Activated CD4-positive, alpha-beta T cell treated with anti-CD3 and anti-CD28 coated beads for 36 hours (primary cell): Measurements from ENCODE around the gene HMGB3. TPM values are rescaled to one million over a fixed set of nuclear protein-coding genes. Genes with fewer than 3 reads are reported as not detected.
"Not testable (repeated sequence)": the region's sequence is repeated elsewhere in the genome, so short reads cannot be mapped to it uniquely, and the experiment has no call there.

Source experiments
- ATAC-seq: fragments of 200-7000 bp; cut with Tn5 transposase; one replicate; pipeline ENCODE4 v1.10.0; 2021; ENCODE audit warnings: mild to moderate bottlenecking, moderate library complexity
- CTCF ChIA-PET: fragments of 350-600 bp; sonication (Branson Sonifier 250); formaldehyde crosslinking; loops from one replicate; lab custom pipeline; 2021; ENCODE audit warnings: antibody characterized with exemption; lab: Charles Lee
- POLR2A ChIA-PET: fragments of 350-600 bp; sonication (Branson Sonifier 250); formaldehyde crosslinking; loops from one replicate; lab custom pipeline; 2021; ENCODE audit warnings: antibody characterized with exemption, inconsistent platforms; lab: Charles Lee
- DNase-seq: peaks from one replicate; pipeline ENCODE4 v3.0.0-alpha.2; 2020
- H3K27ac Mint-ChIP-seq: one replicate; pipeline ENCODE4 v1.8.0; 2021; ENCODE audit warnings: mixed read lengths
- H3K27me3 Mint-ChIP-seq: one replicate; pipeline ENCODE4 v1.8.0; 2021; ENCODE audit warnings: mixed read lengths
- H3K36me3 Mint-ChIP-seq: one replicate; pipeline ENCODE4 v1.8.0; 2021; ENCODE audit warnings: low read depth, mixed read lengths
- H3K4me1 Mint-ChIP-seq: one replicate; pipeline ENCODE4 v1.8.0; 2021; ENCODE audit warnings: mixed read lengths
- H3K4me3 Mint-ChIP-seq: one replicate; pipeline ENCODE4 v1.8.0; 2021; ENCODE audit warnings: mild to moderate bottlenecking, moderate library complexity, mixed read lengths
- H3K9me3 Mint-ChIP-seq: one replicate; pipeline ENCODE4 v1.8.0; 2021; ENCODE audit warnings: low read depth, mixed read lengths
- intact Hi-C, 2 experiments: fragments of 100-400 bp; cut with DNase I in 1 of 2; cut with micrococcal nuclease in 1 of 2; formaldehyde crosslinking; loops; one replicate each; pipeline versions ENCODE4 v1.14.2 to v1.15.1; 2022 to 2024; cut with DNase I, micrococcal nuclease
- total RNA-seq, 2 experiments: library from RNA; stranded (reverse); gene quantifications; one replicate each; pipeline ENCODE4 v1.2.3, GENCODE V29; 2021

HMGB3 gene
- total RNA-seq, 2 experiments from 2014 or later = 26.5 to 29.3 TPM

- H3K4me3 Mint-ChIP-seq = no peak overlapping the region
- intact Hi-C loops = no loop called here
- CTCF ChIA-PET = no interaction called here
- no peaks in the 10 kb centered on the region for H3K36me3 Mint-ChIP-seq
- H3K27ac Mint-ChIP-seq = no peak overlapping the region
- no peaks in the 10 kb centered on the region for H3K9me3 Mint-ChIP-seq
- DNase-seq = no peak
- POLR2A ChIA-PET = no interaction called here
- H3K4me1 Mint-ChIP-seq = no peaks in the 10 kb centered on the region
- ATAC-seq = no peak
- peaks cover 2% of the 10 kb centered on the region for H3K27me3 Mint-ChIP-seq
Observed at GRCh38 chrX:150958177-150958576, 25.0 kb upstream of the HMGB3 start.

DNA sequence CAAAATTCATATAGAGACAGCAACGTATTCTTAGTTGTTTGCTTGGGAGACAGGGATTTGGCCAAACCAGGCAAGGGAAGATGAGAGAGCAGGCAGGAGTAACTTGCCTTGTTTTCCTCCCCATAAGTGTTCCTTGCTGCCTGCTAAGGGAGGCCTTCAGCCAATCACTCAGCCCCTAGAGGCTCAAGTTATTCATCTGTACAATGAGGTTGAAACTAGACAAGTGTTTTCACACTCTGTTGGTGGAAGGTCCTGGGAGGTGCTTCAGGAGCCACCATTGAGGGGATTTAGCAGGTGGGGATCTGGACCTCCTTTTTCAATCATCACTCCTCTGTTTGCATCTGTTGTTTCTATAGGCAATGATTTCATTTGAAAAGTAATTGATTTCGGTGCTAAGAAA is 23.6 kb upstream of the HMGB3 start:
- Mint-ChIP-seq H3K4me1 (no peaks in the 10 kb centered on the region), H3K9me3 (no peaks in the 10 kb centered on the region), H3K27ac (no peak overlapping the region), H3K4me3 (no peak overlapping the region), H3K27me3 (peaks cover 2% of the 10 kb centered on the region), H3K36me3 (no peaks in the 10 kb centered on the region)
- POLR2A ChIA-PET = no interaction called here
- intact Hi-C loops = no loop called here
- no peak for DNase-seq
- CTCF ChIA-PET = no interaction called here
- no peak for ATAC-seq

DNA sequence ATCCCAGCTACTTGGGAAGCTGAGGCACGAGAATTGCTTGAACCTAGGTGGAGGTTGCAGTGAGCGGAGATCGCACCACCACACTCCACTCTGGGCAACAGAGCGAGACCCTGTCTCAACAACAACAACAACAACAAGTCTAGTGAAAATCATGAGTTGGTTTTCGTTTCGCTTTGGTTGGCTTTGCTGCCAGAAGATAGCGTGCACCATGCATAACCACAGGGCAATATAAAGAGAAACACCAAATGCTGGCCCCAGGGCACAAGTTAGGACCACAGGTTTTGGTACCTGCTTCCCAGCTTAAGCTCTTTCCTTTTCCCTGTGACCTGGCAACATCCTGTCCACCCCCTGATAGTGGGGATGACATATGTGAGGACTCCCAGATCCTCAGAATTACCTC is 21.5 kb upstream of the HMGB3 start:
- Mint-ChIP-seq H3K36me3 (no peaks in the 10 kb centered on the region), H3K4me3 (no peak overlapping the region), H3K4me1 (no peaks in the 10 kb centered on the region), H3K9me3 (no peaks in the 10 kb centered on the region), H3K27ac (no peak overlapping the region), H3K27me3 (peaks cover 2% of the 10 kb centered on the region)
- ChIA-PET POLR2A (no interaction called here), CTCF (interaction anchor here (0.7 kb wide), 1 partner anchor 112 kb away, joined by 4 read pairs; no protein-coding TSS in a partner anchor)
- no peak for ATAC-seq
- intact Hi-C loops = no loop called here
- DNase-seq = no peak

DNA sequence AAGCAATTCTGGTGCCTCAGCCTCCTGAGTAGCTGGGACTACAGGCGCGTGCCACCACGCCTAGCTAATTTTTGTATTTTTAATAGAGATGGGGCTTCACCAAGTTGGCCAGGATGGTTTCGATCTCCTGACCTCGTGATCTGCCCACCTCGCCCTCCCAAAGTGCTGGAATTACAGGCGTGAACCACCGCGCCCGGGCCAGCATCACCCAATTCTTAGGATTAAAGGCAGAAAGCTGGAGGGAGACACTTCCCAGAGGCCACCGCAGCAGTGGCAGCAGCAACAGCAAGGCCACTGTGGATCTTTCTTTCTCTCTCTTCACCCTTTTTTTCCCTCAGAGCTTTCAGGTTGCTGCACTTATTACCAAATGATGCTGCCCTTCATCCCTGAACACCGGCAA is 18.7 kb upstream of the HMGB3 start:
- H3K9me3 Mint-ChIP-seq, POLR2A ChIA-PET, intact Hi-C loops, H3K4me3 Mint-ChIP-seq, DNase-seq, H3K36me3 Mint-ChIP-seq, H3K27ac Mint-ChIP-seq, H3K4me1 Mint-ChIP-seq, ATAC-seq, H3K27me3 Mint-ChIP-seq: not testable (repeated sequence)
- CTCF ChIA-PET = interaction anchor here (0.8 kb wide), 1 partner anchor 37 kb away, joined by 3 read pairs; no protein-coding TSS in a partner anchor

DNA sequence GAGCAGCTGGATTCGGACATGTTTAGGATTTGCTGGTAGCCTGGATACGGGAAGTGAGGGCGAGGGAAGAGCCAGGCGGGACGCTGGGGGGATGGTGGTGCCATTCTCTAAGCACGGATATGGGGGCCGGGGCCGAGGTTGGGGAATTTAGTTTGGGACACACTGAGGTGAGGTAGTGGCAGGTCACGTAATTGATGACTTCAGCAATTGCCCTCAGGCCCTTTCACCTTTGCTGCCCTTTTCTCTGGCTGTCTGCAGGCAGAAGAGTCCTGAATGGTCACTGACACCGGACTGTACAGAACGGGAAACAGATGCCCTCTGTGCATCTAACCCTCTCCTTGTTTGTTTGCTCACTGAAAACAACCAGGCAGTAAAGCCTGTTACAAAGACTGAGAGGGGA is 16.9 kb upstream of the HMGB3 start:
- Mint-ChIP-seq H3K4me1 (no peaks in the 10 kb centered on the region), H3K36me3 (no peaks in the 10 kb centered on the region), H3K9me3 (no peaks in the 10 kb centered on the region), H3K27me3 (no peaks in the 10 kb centered on the region), H3K27ac (no peak overlapping the region), H3K4me3 (no peak overlapping the region)
- CTCF ChIA-PET = no interaction called here
- intact Hi-C loops = no loop called here
- no peak for ATAC-seq
- POLR2A ChIA-PET = no interaction called here
- DNase-seq = no peak

DNA sequence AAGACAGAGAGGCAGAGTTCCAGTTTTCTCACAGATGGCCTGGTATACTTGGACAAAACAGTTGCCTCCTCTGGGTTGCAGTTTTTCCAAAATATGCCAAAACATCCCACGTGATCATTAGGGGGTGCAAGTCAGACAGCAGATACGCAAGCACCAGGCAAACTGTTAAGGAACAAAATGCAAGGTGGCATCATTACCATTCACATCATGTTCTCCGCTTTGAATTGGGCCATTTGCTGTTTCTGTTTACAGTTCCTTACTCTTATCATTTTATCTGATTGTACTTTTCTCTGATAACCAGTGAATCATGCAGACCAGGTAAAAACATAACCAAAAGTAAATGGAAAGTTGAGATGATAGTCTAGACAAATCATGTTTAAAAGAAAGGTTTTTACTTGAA is 16.4 kb upstream of the HMGB3 start:
- no peaks in the 10 kb centered on the region for H3K36me3 Mint-ChIP-seq
- no peak for ATAC-seq
- no peaks in the 10 kb centered on the region for H3K9me3 Mint-ChIP-seq
- H3K27me3 Mint-ChIP-seq = no peaks in the 10 kb centered on the region
- no peak overlapping the region for H3K4me3 Mint-ChIP-seq
- H3K4me1 Mint-ChIP-seq = no peaks in the 10 kb centered on the region
- POLR2A ChIA-PET = no interaction called here
- CTCF ChIA-PET = no interaction called here
- intact Hi-C loops = no loop called here
- no peak overlapping the region for H3K27ac Mint-ChIP-seq
- no peak for DNase-seq

- Mint-ChIP-seq H3K36me3 (no peaks in the 10 kb centered on the region), H3K27me3 (no peaks in the 10 kb centered on the region), H3K27ac (no peak overlapping the region), H3K9me3 (no peaks in the 10 kb centered on the region), H3K4me1 (no peaks in the 10 kb centered on the region), H3K4me3 (no peak overlapping the region)
- no peak for DNase-seq
- POLR2A ChIA-PET = interaction anchor here (0.5 to 0.6 kb wide), 2 partner anchors 20 to 109 kb away, joined by 3 to 4 read pairs; no protein-coding TSS in a partner anchor
- CTCF ChIA-PET = no interaction called here
- intact Hi-C loops = no loop called here
- no peak for ATAC-seq
Observed at GRCh38 chrX:150967786-150968185, 15.3 kb upstream of the HMGB3 start.

DNA sequence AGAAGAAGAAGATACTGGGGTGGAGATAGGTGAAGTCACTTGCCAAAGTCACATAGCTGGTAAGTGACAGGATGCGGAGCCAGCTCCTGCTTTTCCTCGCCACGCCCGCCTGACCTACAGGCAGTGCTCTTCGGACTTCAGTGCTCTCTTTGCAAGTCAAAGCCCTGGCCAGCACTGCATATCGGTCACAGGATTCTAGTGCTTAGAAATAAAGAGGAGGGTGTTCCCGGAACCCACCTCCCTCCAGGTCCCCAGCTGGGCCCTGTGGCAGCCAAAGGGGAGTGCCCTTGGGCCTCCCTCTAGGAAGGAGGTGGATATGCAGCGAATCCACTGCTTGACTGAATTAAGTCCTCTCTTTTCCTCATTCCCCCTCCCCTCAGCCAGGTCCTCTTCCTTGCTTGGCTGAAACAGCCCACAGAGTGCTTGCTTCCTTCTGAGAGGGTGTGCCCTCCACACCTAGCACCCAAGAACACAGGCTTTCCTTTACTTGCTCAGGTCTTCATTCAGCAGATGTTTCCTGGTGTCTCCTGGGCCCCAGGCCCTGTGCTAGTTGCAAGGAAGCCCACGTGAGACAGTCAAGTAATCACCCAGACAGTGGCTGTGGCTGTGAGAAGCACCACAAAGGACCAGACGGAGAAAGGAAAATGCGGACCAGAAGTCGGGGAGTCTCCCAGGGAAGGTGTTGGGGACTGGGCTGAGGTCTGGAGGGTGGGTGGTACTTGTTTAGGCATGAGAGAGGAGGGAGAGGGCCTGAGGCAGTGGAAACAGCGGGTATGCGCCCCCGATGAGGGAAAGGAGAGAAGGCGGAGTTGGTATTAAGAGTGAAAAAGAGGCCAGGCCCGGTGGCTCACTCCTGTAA is 14.0 kb upstream of the HMGB3 start:
- CTCF ChIA-PET = no interaction called here
- POLR2A ChIA-PET = no interaction called here
- H3K4me1 Mint-ChIP-seq = no peaks in the 10 kb centered on the region
- intact Hi-C loops = no loop called here
- DNase-seq (no peak), ATAC-seq (no peak)
- H3K27ac Mint-ChIP-seq = no peak overlapping the region
- no peak overlapping the region for H3K4me3 Mint-ChIP-seq
- H3K9me3 Mint-ChIP-seq = no peaks in the 10 kb centered on the region
- no peaks in the 10 kb centered on the region for H3K36me3 Mint-ChIP-seq
- H3K27me3 Mint-ChIP-seq = peaks cover 3% of the 10 kb centered on the region

DNA sequence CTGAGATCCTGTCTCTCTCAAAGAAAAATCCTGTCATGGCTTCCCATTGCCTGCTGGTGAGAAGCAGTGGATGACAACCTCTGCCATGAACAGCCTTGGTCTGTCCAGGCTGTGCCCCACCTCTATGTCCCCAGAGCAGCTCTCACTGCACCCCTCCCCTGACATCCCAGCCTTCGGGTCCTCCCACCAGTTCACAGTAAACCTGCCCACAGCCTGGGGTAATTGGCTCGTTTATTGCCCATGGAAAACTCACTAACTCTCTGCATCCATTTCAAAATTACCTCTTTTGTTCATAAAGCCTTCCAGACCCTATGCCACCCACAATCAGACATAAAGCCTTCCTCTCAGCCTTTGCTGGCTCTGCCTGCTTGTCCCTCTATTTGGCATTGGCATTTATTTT is 10.7 kb upstream of the HMGB3 start:
- DNase-seq (no peak), ATAC-seq (no peak)
- no peaks in the 10 kb centered on the region for H3K36me3 Mint-ChIP-seq
- H3K9me3 Mint-ChIP-seq = no peaks in the 10 kb centered on the region
- POLR2A ChIA-PET = no interaction called here
- H3K4me3 Mint-ChIP-seq = no peak overlapping the region
- H3K27ac Mint-ChIP-seq = no peak overlapping the region
- intact Hi-C loops = no loop called here
- peaks cover 3% of the 10 kb centered on the region for H3K27me3 Mint-ChIP-seq
- no peaks in the 10 kb centered on the region for H3K4me1 Mint-ChIP-seq
- CTCF ChIA-PET = no interaction called here

DNA sequence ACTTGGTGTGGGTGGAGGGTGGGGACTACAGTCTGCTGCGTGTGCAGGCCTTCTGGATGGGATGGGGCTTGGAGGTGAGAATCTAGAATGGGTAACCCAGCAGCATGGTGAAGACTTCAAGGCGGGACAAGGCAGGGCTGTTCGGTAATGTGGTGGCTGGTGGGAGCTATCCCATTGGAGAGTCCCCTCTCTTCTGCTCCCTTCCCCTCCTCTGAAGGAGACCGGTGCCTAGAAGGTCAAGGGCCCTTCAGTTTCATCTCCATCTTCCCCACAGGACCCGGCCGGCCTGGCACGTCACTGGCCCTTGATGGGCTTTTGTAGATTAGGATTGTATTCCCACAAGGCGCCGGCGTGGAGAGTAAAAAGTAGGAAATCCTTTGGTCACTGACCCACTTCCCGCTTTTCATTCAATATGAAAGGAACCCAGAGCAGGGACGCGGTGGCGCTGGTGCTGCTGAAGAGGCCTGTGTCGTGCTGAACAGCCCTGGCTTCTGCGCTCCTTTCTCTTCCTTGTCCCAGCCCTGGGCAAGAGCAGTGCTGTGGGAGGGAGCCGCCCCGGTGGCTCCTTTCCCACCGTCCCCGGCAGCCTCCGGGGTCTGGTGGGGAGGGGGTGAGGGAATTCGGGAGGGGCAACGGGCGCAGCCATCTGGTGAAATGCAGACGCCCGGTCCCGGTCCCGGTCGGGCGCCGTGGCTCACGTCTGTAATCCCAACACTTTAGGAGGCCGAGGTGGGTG is 7.3 kb upstream of the HMGB3 start:
- Mint-ChIP-seq H3K9me3 (no peaks in the 10 kb centered on the region), H3K4me3 (no peak overlapping the region), H3K36me3 (no peaks in the 10 kb centered on the region), H3K4me1 (no peaks in the 10 kb centered on the region), H3K27me3 (peaks cover 3% of the 10 kb centered on the region), H3K27ac (no peak overlapping the region)
- ChIA-PET CTCF (no interaction called here), POLR2A (no interaction called here)
- DNase-seq (no peak), ATAC-seq (peak; percentile 30)
- intact Hi-C loops = no loop called here

GRCh38 chrX:150977411-150978162 is 5.5 kb upstream of the HMGB3 start:
- CTCF ChIA-PET = no interaction called here
- Mint-ChIP-seq H3K4me3 (no peak overlapping the region), H3K9me3 (no peaks in the 10 kb centered on the region), H3K27me3 (peaks cover 8% of the 10 kb centered on the region), H3K27ac (no peak overlapping the region), H3K36me3 (no peaks in the 10 kb centered on the region), H3K4me1 (no peaks in the 10 kb centered on the region)
- DNase-seq (no peak), ATAC-seq (no peak)
- POLR2A ChIA-PET = no interaction called here
- intact Hi-C loops = no loop called here
